ENCODE results near the gene TLN1. TPM values are rescaled to one million over a fixed set of nuclear protein-coding genes. Genes with fewer than 3 reads are reported as not detected.

The TLN1 gene
- total and polyA plus RNA-seq, 2 of the 4 experiments (the other 2 are of a cell fraction) = 228 to 346 TPM

- no peak for TF ChIP-seq MXI1 (IDR thresholded peaks at IDR 0.05; ENCODE audit: borderline replicate concordance, low read depth, low read length)
- no peak for TF ChIP-seq ELK1 (IDR thresholded peaks at IDR 0.05; ENCODE audit: borderline replicate concordance, low read depth, low read length)
- no peak for TF ChIP-seq MAFK (IDR thresholded peaks at IDR 0.05; ENCODE audit: low read depth, low read length)
- no peak for TF ChIP-seq NFE2L2 (IDR thresholded peaks at IDR 0.05; ENCODE audit: low read depth, low read length)
- no peak for TF ChIP-seq FOS (IDR thresholded peaks at IDR 0.05; ENCODE audit: low read depth, low read length)
- no peak for TF ChIP-seq RCOR1 (IDR thresholded peaks at IDR 0.05; ENCODE audit: insufficient replicate concordance, low read length)
- no peak for TF ChIP-seq USF2 (IDR thresholded peaks at IDR 0.05; ENCODE audit: low read depth, low read length)
- TF ChIP-seq CTCF (conservative IDR thresholded peaks at IDR 0.05; ENCODE audit: low read depth, low read length) = no peak
- no peak for TF ChIP-seq CHD1 (IDR thresholded peaks at IDR 0.05; ENCODE audit: low read depth, low read length)
- no peak for TF ChIP-seq SMC3 (IDR thresholded peaks at IDR 0.05; ENCODE audit: low read depth, low read length)
- no peak overlapping the region for H2BK20ac ChIP-seq (ENCODE audit: low read depth, low read length)
- no TSS peak for BruUV-seq (replicated peaks)
- peaks cover 60% of the 10 kb centered on the region for H3K4me1 ChIP-seq (ENCODE audit: control insufficient read depth, insufficient read depth, low read length)
- H3K9me1 ChIP-seq (ENCODE audit: insufficient read depth, low read length) = peaks cover 54% of the 10 kb centered on the region
- no peak overlapping the region for H3K56ac ChIP-seq (ENCODE audit: extremely low read depth, insufficient read depth, low read length)
- DNase-seq = no peak
- 0 out of 2 replicates have a peak overlapping the region, but pooled peaks have one; percentile 27 for H3K14ac ChIP-seq (replicated peaks; ENCODE audit: low read depth, low read length)
- ChIA-PET CTCF (interaction anchor here (1.4 kb wide), 1 partner anchor 14 kb away, joined by 7 read pairs; no protein-coding TSS in a partner anchor), POLR2A (ENCODE audit: unreplicated experiment) (interaction anchor here (0.6 to 1.6 kb wide), 3 partner anchors 9 to 44 kb away, joined by 3 read pairs; no protein-coding TSS in a partner anchor)
- ATAC-seq (ENCODE audit: low read depth) = no peak
- no peak overlapping the region for H3K4ac ChIP-seq (ENCODE audit: low read depth, low read length)
- peaks cover 13 to 76% of the 10 kb centered on the region in 2 experiments for H3K79me1 ChIP-seq (ENCODE audit: low read depth in 1 of 2, low read length in 2 of 2)
- no peak overlapping the region for H2AFZ ChIP-seq (replicated peaks; ENCODE audit: low read length, poor library complexity)
- no peak overlapping the region; the same call in 1 of the 2 replicates for H3K4me2 ChIP-seq (ENCODE audit: low read depth, low read length)
- peak overlapping the region; percentile 51 for H2AK9ac ChIP-seq (replicated peaks; ENCODE audit: low read depth, low read length, poor library complexity)
- peaks cover 59% of the 10 kb centered on the region for H3K36me3 ChIP-seq (ENCODE audit: control insufficient read depth, insufficient read depth, low read length)
- H4K91ac ChIP-seq (ENCODE audit: insufficient read depth, low read depth, low read length) = no peak overlapping the region
- H3K27ac ChIP-seq (ENCODE audit: insufficient read depth, low read length) = peak overlapping the region; percentile 47; the same call in 1 of the 2 replicates
- WGBS, 2 experiments (ENCODE audit: extremely low coverage in 2 of 2, insufficient read length in 1 of 2) = 89% methylated on average over 6 of the region's 10 CpGs; no CpG with 5 or more reads in 1 of the 2 experiments
- H4K5ac ChIP-seq (ENCODE audit: low read depth, low read length) = no peak overlapping the region; the same call in 1 of the 2 replicates
- intact Hi-C loops (cut with micrococcal nuclease) = loop anchor here (10.0 kb wide), 1 partner anchor 78 kb away; the partner anchor contains the start of gene TESK1
- H4K20me1 ChIP-seq (ENCODE audit: insufficient read depth, low read length) = peaks cover 78% of the 10 kb centered on the region
- no peaks in the 10 kb centered on the region for H3K27me3 ChIP-seq (ENCODE audit: control insufficient read depth, insufficient read depth, low read length)
- no peak overlapping the region for H3K18ac ChIP-seq (ENCODE audit: low read depth, low read length)
- H3K23ac ChIP-seq (ENCODE audit: low read depth, low read length) = peak overlapping the region; percentile 61
- no peak overlapping the region for H2AK5ac ChIP-seq (ENCODE audit: low read depth, low read length)
- H4K8ac ChIP-seq (ENCODE audit: low read depth in 2 of 2, low read length in 2 of 2) = peak overlapping the region in 1 of 2 experiments; percentile 15; a peak in 1 of 4 replicates
- dilution Hi-C loops (cut with HindIII; ENCODE audit: low sequenced_read_pairs, unreplicated experiment) = no loop called here
- H3K9ac ChIP-seq (ENCODE audit: low read depth, low read length) = no peak overlapping the region; the same call in 1 of the 2 replicates
- no peak overlapping the region for H2BK120ac ChIP-seq (ENCODE audit: low read depth, low read length)
- H2BK5ac ChIP-seq (ENCODE audit: low read depth, low read length, poor library complexity, severe bottlenecking) = peak overlapping the region; percentile 59
- in situ Hi-C loops (cut with MboI; ENCODE audit: low sequenced_read_pairs) = no loop called here
- no peak overlapping the region for H3K4me3 ChIP-seq (ENCODE audit: insufficient read depth, low read depth, low read length)
- no peaks in the 10 kb centered on the region for H3K9me3 ChIP-seq (ENCODE audit: control insufficient read depth, insufficient read depth, low read length)
- H2BK15ac ChIP-seq (ENCODE audit: low read depth, low read length) = no peak overlapping the region
Measured at GRCh38 chr9:35682520-35683315, 49.3 kb downstream of the TLN1 start.
